ENCODE results near the gene SEC16A.

- TF ChIP-seq CTCF (IDR thresholded peaks at IDR 0.05) = no peak
- TF ChIP-seq POLR2A (IDR thresholded peaks at IDR 0.05) = no peak
These were observed 44.0 kb downstream of the SEC16A start for GRCh38 chr9:136438548-136439480.

Measured in Peyer's patch (tissue), 4 donors.